ENCODE results near the gene DOCK9.

Gene DOCK9

DNA sequence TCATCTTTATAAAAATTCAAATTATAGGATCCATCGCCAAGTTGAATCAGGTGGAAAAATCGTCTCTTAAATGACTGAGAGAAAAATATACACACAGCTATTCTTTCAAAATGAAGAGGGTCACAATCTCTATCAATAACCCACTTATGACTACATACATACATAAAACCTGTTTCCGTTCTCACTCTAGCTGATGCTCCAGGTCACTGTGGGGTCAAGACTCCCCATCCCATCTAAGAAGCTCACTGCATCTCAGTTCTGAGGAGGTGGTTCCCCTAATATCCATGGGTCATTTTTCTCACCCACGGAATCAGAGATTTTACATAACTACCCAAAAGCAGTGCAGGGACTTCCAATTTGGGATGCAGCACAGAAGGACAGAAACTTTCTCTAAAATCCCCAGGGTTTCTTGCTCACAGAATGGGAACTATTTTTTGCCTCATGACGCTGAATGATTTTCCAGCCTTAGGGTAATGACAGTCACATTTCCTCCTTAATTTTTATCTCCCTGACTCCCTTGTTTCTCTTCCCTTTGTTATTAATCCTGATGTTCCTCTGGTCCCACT, 56.8 kb downstream of the DOCK9 start:
- Histone ChIP-seq H3K9ac (ENCODE audit: low read length) (no peak overlapping the region), H3K9me2 (ENCODE audit: low read depth, low read length) (no peaks in the 10 kb centered on the region), H2AFZ (ENCODE audit: low read length) (no peak overlapping the region), H3K9me3 (ENCODE audit: low read length) (no peaks in the 10 kb centered on the region), H3K4me3 (ENCODE audit: low read depth, low read length, poor library complexity, severe bottlenecking) (no peak overlapping the region), H3K27me3 (ENCODE audit: insufficient read depth, low read length) (no peaks in the 10 kb centered on the region), H3K4me2 (ENCODE audit: low read length) (no peak overlapping the region), H3K27ac (ENCODE audit: low read depth, low read length, poor library complexity, severe bottlenecking) (no peak overlapping the region), H3K79me2 (ENCODE audit: insufficient read depth, low read length) (no peaks in the 10 kb centered on the region), H4K20me1 (ENCODE audit: insufficient read depth, low read length) (no peaks in the 10 kb centered on the region), H3F3A (ENCODE audit: insufficient read depth, low read length) (no peaks in the 10 kb centered on the region), H3K36me3 (ENCODE audit: insufficient read depth, low read length) (no peaks in the 10 kb centered on the region), H3K4me1 (ENCODE audit: insufficient read depth, low read length, severe bottlenecking) (no peaks in the 10 kb centered on the region)
- no peak for TF ChIP-seq EZH2 (IDR thresholded peaks at IDR 0.05; ENCODE audit: borderline replicate concordance, low read length)
- TF ChIP-seq, protein P1, sequence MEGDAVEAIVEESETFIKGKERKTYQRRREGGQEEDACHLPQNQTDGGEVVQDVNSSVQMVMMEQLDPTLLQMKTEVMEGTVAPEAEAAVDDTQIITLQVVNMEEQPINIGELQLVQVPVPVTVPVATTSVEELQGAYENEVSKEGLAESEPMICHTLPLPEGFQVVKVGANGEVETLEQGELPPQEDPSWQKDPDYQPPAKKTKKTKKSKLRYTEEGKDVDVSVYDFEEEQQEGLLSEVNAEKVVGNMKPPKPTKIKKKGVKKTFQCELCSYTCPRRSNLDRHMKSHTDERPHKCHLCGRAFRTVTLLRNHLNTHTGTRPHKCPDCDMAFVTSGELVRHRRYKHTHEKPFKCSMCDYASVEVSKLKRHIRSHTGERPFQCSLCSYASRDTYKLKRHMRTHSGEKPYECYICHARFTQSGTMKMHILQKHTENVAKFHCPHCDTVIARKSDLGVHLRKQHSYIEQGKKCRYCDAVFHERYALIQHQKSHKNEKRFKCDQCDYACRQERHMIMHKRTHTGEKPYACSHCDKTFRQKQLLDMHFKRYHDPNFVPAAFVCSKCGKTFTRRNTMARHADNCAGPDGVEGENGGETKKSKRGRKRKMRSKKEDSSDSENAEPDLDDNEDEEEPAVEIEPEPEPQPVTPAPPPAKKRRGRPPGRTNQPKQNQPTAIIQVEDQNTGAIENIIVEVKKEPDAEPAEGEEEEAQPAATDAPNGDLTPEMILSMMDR (IDR thresholded peaks at IDR 0.05; ENCODE audit: low read length): no peak

- no peak overlapping the region for H3K9ac ChIP-seq (ENCODE audit: low read length)
- no peaks in the 10 kb centered on the region for H3K9me3 ChIP-seq (ENCODE audit: low read length)
- no peaks in the 10 kb centered on the region for H4K20me1 ChIP-seq (ENCODE audit: insufficient read depth, low read length)
- H3K36me3 ChIP-seq (ENCODE audit: insufficient read depth, low read length): no peaks in the 10 kb centered on the region
- no peaks in the 10 kb centered on the region for H3K27me3 ChIP-seq (ENCODE audit: insufficient read depth, low read length)
- no peak overlapping the region for H3K4me2 ChIP-seq (ENCODE audit: low read length)
- H3F3A ChIP-seq (ENCODE audit: insufficient read depth, low read length): no peaks in the 10 kb centered on the region
- H3K27ac ChIP-seq (ENCODE audit: low read depth, low read length, poor library complexity, severe bottlenecking): no peak overlapping the region
- no peak overlapping the region for H2AFZ ChIP-seq (ENCODE audit: low read length)
- no peaks in the 10 kb centered on the region for H3K9me2 ChIP-seq (ENCODE audit: low read depth, low read length)
- H3K4me1 ChIP-seq (ENCODE audit: insufficient read depth, low read length, severe bottlenecking): no peaks in the 10 kb centered on the region
- H3K79me2 ChIP-seq (ENCODE audit: insufficient read depth, low read length): no peaks in the 10 kb centered on the region
- no peak for TF ChIP-seq EZH2 (IDR thresholded peaks at IDR 0.05; ENCODE audit: borderline replicate concordance, low read length)
- H3K4me3 ChIP-seq (ENCODE audit: low read depth, low read length, poor library complexity, severe bottlenecking): no peak overlapping the region
Observed at GRCh38 chr13:98919566-98919965, 58.3 kb downstream of the DOCK9 start.

DNA sequence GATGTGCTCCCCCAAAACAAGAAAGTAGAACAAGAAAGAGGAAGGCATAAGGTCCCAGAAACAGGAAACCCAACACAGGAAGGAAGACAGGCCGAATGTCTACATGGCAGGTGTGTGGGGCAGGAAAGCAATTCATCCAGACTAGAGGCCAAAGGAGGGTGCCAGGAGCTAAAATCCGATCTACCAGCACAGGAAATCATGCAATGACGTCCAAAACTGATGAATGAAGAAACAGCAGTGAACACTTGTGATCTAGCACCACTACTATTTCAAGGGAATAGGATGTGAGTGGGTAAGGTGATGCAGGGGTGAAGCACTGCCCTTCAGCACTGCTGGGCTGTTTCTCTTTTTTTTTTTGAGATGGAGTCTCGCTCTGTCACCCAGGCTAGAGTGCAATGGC, 59.1 kb downstream of the DOCK9 start:
- H2AFZ ChIP-seq (ENCODE audit: low read length): no peak overlapping the region
- no peak overlapping the region for H3K4me2 ChIP-seq (ENCODE audit: low read length)
- H3K9ac ChIP-seq (ENCODE audit: low read length): no peak overlapping the region
- TF ChIP-seq, protein P1 (IDR thresholded peaks at IDR 0.05; ENCODE audit: low read length): no peak
- no peak for TF ChIP-seq EZH2 (IDR thresholded peaks at IDR 0.05; ENCODE audit: borderline replicate concordance, low read length)
- H3K4me3 ChIP-seq (ENCODE audit: low read depth, low read length, poor library complexity, severe bottlenecking): no peak overlapping the region
- H3K36me3 ChIP-seq (ENCODE audit: insufficient read depth, low read length): no peaks in the 10 kb centered on the region
- no peaks in the 10 kb centered on the region for H3K9me3 ChIP-seq (ENCODE audit: low read length)
- no peaks in the 10 kb centered on the region for H3K9me2 ChIP-seq (ENCODE audit: low read depth, low read length)
- H3K27me3 ChIP-seq (ENCODE audit: insufficient read depth, low read length): no peaks in the 10 kb centered on the region
- no peaks in the 10 kb centered on the region for H3F3A ChIP-seq (ENCODE audit: insufficient read depth, low read length)
- no peaks in the 10 kb centered on the region for H3K4me1 ChIP-seq (ENCODE audit: insufficient read depth, low read length, severe bottlenecking)
- H3K27ac ChIP-seq (ENCODE audit: low read depth, low read length, poor library complexity, severe bottlenecking): no peak overlapping the region
- H4K20me1 ChIP-seq (ENCODE audit: insufficient read depth, low read length): no peaks in the 10 kb centered on the region
- H3K79me2 ChIP-seq (ENCODE audit: insufficient read depth, low read length): no peaks in the 10 kb centered on the region

GRCh38 chr13:98917116-98917515, 60.7 kb downstream of the DOCK9 start:
- Histone ChIP-seq H3F3A (ENCODE audit: insufficient read depth, low read length) (no peaks in the 10 kb centered on the region), H3K4me2 (ENCODE audit: low read length) (no peak overlapping the region), H3K27ac (ENCODE audit: low read depth, low read length, poor library complexity, severe bottlenecking) (no peak overlapping the region), H3K4me3 (ENCODE audit: low read depth, low read length, poor library complexity, severe bottlenecking) (no peak overlapping the region), H2AFZ (ENCODE audit: low read length) (no peak overlapping the region), H3K36me3 (ENCODE audit: insufficient read depth, low read length) (no peaks in the 10 kb centered on the region), H3K27me3 (ENCODE audit: insufficient read depth, low read length) (no peaks in the 10 kb centered on the region), H4K20me1 (ENCODE audit: insufficient read depth, low read length) (no peaks in the 10 kb centered on the region), H3K9me3 (ENCODE audit: low read length) (no peaks in the 10 kb centered on the region), H3K79me2 (ENCODE audit: insufficient read depth, low read length) (no peaks in the 10 kb centered on the region), H3K4me1 (ENCODE audit: insufficient read depth, low read length, severe bottlenecking) (no peaks in the 10 kb centered on the region), H3K9ac (ENCODE audit: low read length) (no peak overlapping the region), H3K9me2 (ENCODE audit: low read depth, low read length) (no peaks in the 10 kb centered on the region)
- TF ChIP-seq, protein P1 (IDR thresholded peaks at IDR 0.05; ENCODE audit: low read length): no peak
- no peak for TF ChIP-seq EZH2 (IDR thresholded peaks at IDR 0.05; ENCODE audit: borderline replicate concordance, low read length)
